ENCODE data around the gene PARS2.
A peak's percentile ranks its signal among the peaks of the same experiment; 100 is the strongest.

Gene PARS2

GRCh38 chr1:54774820-54775498 is 10.6 kb upstream of the PARS2 start:
- no peak for DNase-seq (ENCODE audit: low spot score)

DNA sequence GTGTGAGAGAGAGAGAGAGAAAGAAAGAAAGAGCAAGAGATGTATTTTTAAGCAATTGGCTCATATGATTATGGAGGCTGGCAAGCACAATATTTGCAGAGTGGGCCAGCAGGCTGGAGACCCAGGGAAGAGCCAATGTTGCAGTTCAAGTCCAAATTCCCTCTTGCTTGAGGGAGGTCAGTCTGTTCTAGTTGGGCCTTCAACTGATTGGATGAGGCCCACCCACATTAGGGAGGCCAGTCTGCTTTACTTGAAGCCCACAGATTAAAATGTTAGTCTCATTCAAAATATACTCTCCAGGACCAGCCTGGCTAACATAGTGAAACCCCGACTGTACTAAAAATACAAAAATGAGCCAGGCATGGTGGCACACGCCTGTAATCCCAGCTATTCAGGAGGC is 8.6 kb upstream of the PARS2 start:
- DNase-seq (ENCODE audit: low spot score) = no peak

GRCh38 chr1:54768093-54768492 is 3.8 kb upstream of the PARS2 start:
- peak; percentile 49 for DNase-seq (ENCODE audit: low spot score)

DNA sequence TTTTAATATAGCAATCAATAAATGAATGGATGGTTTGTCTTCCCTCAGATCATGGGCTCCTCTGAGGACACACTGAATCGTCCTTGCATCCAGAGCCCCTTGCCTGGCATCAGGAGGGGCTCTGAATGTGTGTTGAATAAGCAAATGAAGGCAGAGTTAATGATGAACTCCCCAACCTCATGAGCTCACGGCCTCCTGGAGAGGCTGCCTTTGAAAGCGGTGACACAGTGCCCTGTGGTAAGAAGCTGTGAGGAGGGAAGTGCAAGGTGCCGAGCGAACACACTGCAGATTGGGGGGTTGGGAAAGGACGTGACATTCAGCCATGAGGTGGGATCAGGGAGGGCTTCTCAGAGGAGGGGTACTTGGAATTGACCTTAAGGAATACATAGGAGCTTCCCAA is 3.2 kb upstream of the PARS2 start:
- DNase-seq (ENCODE audit: low spot score) = no peak

DNA sequence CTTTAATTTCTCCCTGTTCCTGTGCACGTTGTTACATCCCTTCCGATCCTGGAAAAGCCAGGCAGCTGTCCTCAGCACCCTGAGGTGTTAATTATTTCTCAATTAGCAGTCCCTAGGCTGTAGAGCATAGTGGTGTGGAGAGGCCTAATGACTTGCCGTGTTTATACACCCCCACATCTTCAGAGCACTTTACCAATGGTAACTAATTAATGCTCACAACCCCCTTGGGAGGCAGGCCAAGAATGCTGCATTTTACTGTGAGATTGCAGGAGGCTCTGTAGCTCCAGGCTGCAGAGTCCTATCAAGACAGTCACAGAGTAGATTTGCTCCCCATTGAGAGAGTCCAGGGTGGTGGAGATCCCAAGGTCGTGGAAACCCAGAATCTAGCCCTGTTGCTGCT is 2.4 kb upstream of the PARS2 start:
- DNase-seq (ENCODE audit: low spot score) = no peak

GRCh38 chr1:54764922-54765561 is 719 bp upstream of the PARS2 start:
- DNase-seq (ENCODE audit: low spot score) = no peak

GRCh38 chr1:54763816-54764132 is 549 bp downstream of the PARS2 start:
- DNase-seq (ENCODE audit: low spot score) = no peak

DNA sequence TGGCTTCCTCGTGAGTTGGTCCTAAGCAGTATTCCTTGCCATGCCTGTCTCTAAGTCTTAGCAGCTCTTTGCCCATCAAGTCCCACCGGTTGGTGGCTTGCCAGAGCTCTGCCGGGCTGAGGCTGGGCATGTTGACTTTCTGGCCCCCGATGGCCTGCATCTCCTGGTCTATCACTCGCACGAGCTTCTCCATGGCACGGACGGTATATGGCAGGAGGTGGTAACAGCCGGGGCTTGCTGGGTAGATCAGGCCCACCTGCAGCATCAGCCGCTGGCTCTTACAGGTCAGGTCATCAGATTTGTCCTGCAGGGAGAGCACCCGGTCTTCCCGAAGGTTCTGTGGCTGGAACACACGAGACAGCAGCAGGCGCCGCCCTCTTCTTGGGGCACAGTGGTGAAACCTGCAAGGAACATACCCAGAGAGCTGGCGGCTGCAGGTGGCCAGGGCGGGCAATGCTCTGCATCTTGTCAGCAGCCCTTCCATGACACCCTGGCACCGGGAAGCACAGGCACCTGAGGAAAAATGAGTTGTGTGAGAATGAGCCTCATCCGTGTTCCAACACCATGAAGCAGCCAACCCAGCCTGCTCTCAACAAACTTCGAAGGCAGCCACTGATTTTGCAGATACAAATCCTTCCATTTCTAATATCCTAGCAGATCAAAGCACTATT is 5.5 kb downstream of the PARS2 start:
- DNase-seq (ENCODE audit: low spot score) = no peak

- DNase-seq (ENCODE audit: low spot score) = no peak
Observed at GRCh38 chr1:54757833-54758232, 6.5 kb downstream of the PARS2 start.

DNA sequence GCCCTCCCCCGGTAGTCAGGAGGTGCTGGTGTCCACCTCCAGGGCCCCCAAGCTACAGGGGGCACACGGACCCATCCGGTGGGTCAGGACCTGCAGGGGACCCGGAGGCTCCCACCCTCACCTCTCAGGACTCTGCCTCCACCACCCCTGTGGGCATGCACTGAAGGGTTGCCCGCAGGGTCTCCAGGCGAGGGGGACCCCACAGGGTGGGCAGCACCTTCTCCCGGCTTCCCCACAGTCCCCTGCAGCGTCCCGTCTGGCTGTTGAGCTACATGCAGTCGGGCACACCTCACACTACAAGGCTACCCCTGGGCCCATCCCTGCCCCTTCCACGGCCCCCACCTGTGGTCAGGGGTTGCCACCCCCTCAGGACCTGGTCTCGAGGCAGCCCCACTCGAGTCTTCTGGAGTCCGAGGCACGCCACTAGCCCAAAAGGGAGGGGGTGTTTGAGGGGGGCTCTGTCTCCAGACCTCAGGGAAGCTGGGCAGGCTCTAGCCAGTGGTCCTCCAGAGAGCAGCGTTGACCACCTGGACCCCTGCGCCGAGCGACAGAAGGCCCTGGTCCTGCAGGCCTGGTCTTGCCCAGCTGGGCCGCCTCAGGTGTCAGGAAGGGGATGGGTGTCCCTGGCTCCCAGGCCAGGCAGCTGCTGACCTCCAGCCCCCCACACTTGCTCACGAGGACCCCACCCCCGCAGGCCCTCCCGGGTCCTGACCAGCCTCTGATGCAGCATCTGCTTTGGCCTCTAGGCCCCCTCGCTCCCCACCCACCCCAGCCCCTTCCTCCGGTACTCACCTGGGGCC is 9.6 kb downstream of the PARS2 start:
- no peak for DNase-seq (ENCODE audit: low spot score)

- no peak for DNase-seq (ENCODE audit: low spot score)
Observed at GRCh38 chr1:54754045-54754444, 10.3 kb downstream of the PARS2 start.

GRCh38 chr1:54751426-54751825 is 12.9 kb downstream of the PARS2 start:
- DNase-seq (ENCODE audit: low spot score) = no peak

DNA sequence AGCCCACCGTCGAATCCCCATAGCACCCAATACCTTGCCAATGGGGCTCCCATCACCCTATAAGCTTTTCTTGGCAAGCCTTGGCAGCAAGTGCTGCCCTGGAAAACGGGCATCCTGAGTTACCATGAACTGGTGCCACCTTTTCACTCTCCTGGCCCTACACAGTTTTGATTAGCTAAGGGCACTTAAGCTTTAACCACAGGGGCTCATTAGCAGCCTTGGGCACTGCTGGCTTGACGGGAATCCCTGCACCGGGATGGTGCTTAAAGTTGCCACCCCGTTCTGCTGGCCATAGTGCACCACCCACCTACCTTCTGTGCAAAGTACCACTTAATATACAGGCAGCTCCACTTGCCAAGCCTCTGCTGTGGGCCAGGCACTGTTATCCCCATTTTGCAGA is 13.7 kb downstream of the PARS2 start:
- no peak for DNase-seq (ENCODE audit: low spot score)

DNA sequence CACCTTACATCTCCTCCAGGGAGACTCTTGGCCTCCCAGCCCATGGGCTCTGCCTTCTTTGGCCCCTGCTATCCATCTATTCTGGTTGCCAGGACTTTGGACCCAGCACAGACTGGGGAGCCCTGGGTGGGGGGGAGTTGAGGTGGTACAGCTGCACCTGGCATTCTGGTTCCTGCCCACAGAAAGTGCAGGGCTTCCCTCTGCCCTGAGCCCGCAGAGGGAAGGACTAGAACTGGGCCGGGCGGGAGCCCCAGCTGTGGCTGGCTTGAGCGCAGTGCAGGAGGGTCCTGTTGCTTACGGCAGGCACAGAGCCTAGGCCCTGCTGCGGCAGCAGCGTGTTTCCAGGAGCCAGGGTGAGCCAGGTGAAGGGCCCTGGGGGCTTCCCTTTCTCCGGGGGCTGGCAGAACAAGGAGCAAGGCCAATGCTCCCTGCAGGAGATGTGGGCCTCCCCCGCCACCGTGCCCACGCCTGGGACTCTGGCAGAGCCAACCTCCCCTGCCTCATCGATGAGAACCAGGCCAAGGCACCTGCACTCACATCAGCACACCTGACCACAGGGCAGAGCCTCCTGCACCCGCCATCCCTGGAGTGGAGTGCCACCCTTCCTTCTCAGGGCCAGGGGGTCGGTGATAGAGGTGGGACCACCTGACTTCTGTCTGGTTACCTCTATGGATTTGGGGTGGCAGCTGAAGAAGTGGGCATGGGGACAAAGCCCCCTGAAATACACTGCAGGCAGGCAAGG is 16.1 kb downstream of the PARS2 start:
- no peak for DNase-seq (ENCODE audit: low spot score)

GRCh38 chr1:54745864-54746263 is 18.5 kb downstream of the PARS2 start:
- no peak for DNase-seq (ENCODE audit: low spot score)

DNA sequence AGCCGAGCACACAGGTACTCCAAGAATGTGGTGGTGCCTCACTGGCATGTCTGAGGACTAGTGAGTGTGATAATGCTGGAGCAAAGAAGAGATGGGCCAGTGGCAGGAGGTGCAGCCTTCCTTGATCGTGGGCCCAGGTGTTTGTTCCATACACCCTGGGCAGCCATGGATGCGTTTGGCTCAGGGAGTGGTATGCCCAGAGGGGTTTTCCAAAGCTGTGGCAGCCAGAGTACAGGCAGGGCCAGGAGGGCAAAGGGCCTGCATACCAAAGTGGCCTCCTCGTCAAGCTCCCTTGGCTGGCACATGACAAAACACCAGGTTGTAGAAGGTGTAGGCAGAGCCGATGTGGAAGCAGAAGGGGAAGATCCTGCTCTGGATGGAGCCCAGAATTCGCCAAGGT is 19.0 kb downstream of the PARS2 start:
- DNase-seq (ENCODE audit: low spot score) = no peak

- DNase-seq (ENCODE audit: low spot score) = no peak
Observed at GRCh38 chr1:54744696-54745095, 19.6 kb downstream of the PARS2 start.

DNA sequence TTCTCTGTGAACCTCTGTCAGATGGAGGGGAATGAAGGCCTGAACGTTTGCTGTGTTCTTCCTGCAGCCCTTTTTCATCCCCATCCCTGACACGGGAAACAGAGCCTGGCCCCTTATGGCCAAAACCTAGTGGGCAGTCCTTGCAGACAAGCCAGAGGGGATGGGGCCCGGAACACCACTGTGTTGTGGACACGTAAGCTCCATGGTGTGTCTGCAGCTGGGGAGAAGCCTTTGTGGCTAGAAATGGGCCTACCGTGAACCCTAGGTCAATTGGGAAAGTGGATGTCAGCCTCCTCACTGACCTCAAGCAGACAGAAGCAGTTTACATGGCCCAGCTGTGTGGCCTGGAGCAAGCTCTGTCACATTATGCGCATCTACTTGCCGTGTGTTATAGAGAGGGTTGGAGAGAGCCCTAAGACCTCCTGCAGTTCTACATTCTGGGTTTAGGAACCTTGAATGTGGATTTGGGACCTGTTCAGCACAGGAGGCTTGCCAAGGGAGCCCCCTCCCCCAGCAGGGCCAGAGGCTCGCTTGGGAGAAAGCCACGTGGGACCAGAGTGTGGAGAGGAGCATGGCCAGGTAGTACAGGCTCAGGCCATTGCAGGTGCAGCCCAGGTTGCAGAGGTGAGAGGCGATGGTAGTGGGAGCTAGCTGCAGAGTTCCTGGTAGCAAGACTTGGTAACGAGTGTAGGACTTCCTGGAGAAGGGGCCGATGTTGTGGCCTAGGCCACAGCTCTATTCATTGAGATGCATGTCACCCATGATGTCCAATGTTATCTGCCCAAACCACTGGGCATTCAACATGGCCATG is 20.7 kb downstream of the PARS2 start:
- DNase-seq (ENCODE audit: low spot score) = no peak

GRCh38 chr1:54742282-54742681 is 22.0 kb downstream of the PARS2 start:
- DNase-seq (ENCODE audit: low spot score) = peak; percentile 50

DNA sequence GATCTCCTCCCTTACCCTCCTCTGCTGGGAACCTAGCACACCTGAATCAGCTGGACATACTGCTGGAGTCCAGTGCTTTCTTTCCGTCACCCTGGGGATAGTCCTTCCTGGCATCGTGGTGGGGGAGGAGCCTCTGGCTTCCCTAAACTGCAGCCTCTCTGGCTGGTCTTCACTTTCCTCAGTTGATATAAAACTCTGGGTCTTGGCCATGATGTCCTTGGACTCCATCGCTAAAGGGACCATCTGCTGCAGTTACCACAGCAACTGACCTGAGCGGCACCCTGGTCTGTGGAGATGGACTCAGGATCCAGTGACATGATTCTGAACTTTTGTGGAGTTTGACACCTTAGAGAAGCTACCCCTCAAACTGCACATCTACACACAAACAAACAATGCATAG is 22.8 kb downstream of the PARS2 start:
- no peak for DNase-seq (ENCODE audit: low spot score)

GRCh38 chr1:54738244-54738643 is 26.1 kb downstream of the PARS2 start:
- no peak for DNase-seq (ENCODE audit: low spot score)

Measured in Ammon's horn (tissue), 1 donor.